Activated CD8-positive, alpha-beta T cell treated with anti-CD3 and anti-CD28 coated beads for 36 hours (primary cell): ENCODE measurements around the gene AJAP1. TPM values are rescaled to one million over a fixed set of nuclear protein-coding genes. Genes with fewer than 3 reads are reported as not detected.

Source experiments
- ATAC-seq: fragments of 200-7000 bp; cut with Tn5 transposase; one replicate; pipeline ENCODE4 v1.10.0; 2021; ENCODE audit warnings: mild to moderate bottlenecking, moderate library complexity
- CTCF ChIA-PET: fragments of 350-600 bp; sonication (Branson Sonifier 250); formaldehyde crosslinking; loops from one replicate; lab custom pipeline; 2021; ENCODE audit warnings: antibody characterized with exemption; lab: Charles Lee
- POLR2A ChIA-PET: fragments of 350-600 bp; sonication (Branson Sonifier 250); formaldehyde crosslinking; loops from one replicate; lab custom pipeline; 2021; ENCODE audit warnings: antibody characterized with exemption; lab: Charles Lee
- DNase-seq: peaks from one replicate; pipeline ENCODE4 v3.0.0-alpha.2; 2020
- H3K27ac Mint-ChIP-seq: one replicate; pipeline ENCODE4 v1.8.0; 2021; ENCODE audit warnings: mild to moderate bottlenecking, mixed read lengths
- H3K27me3 Mint-ChIP-seq: one replicate; pipeline ENCODE4 v1.8.0; 2021; ENCODE audit warnings: mixed read lengths
- H3K36me3 Mint-ChIP-seq: one replicate; pipeline ENCODE4 v1.8.0; 2021; ENCODE audit warnings: low read depth, mixed read lengths
- H3K4me1 Mint-ChIP-seq: one replicate; pipeline ENCODE4 v1.8.0; 2021; ENCODE audit warnings: low read depth, mixed read lengths
- H3K4me3 Mint-ChIP-seq: one replicate; pipeline ENCODE4 v1.8.0; 2021; ENCODE audit warnings: mild to moderate bottlenecking, moderate library complexity, mixed read lengths
- H3K9me3 Mint-ChIP-seq: one replicate; pipeline ENCODE4 v1.8.0; 2021; ENCODE audit warnings: mixed read lengths
- intact Hi-C: fragments of 100-400 bp; cut with micrococcal nuclease; formaldehyde crosslinking; loops from one replicate; pipeline ENCODE4 v1.10.0; 2022
- total RNA-seq, 2 experiments: library from RNA; stranded (reverse); gene quantifications; one replicate each; pipeline ENCODE4 v1.2.3, GENCODE V29; 2021
- TF ChIP-seq, protein P1 (sequence below): fragments of 200-600 bp; IDR thresholded peaks from one replicate; pipeline ENCODE4 v1.8.0; 2022; ENCODE audit warnings: antibody characterized with exemption, mild to moderate bottlenecking

The AJAP1 gene
- total RNA-seq, 2 experiments from 2014 or later: 0.65 to 0.78 TPM

DNA sequence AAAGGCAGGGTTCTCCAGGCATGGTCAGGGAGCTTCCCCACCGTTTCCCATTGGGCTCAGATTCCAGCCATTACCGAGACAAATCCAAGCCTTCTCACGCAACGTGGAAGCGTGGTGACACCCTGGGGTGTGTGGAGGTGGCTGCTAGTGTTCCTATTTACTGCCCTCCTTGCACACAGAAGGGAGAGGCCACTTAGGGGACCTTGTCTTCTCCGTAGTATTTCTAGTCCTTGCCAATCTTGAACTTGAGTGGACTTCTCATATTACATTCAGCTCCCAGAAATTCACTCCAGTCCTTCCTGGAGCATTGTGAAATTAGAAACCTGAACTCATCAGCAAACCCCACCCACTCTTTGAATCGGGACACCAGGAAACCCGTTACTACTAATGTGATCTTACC lies 131.6 kb downstream of the AJAP1 start:
- Mint-ChIP-seq H3K4me1 (no peaks in the 10 kb centered on the region), H3K36me3 (no peaks in the 10 kb centered on the region), H3K9me3 (no peaks in the 10 kb centered on the region), H3K4me3 (no peak overlapping the region), H3K27me3 (peaks cover 6% of the 10 kb centered on the region), H3K27ac (no peak overlapping the region)
- DNase-seq (no peak), ATAC-seq (no peak)
- TF ChIP-seq, protein P1, sequence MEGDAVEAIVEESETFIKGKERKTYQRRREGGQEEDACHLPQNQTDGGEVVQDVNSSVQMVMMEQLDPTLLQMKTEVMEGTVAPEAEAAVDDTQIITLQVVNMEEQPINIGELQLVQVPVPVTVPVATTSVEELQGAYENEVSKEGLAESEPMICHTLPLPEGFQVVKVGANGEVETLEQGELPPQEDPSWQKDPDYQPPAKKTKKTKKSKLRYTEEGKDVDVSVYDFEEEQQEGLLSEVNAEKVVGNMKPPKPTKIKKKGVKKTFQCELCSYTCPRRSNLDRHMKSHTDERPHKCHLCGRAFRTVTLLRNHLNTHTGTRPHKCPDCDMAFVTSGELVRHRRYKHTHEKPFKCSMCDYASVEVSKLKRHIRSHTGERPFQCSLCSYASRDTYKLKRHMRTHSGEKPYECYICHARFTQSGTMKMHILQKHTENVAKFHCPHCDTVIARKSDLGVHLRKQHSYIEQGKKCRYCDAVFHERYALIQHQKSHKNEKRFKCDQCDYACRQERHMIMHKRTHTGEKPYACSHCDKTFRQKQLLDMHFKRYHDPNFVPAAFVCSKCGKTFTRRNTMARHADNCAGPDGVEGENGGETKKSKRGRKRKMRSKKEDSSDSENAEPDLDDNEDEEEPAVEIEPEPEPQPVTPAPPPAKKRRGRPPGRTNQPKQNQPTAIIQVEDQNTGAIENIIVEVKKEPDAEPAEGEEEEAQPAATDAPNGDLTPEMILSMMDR: no peak
- intact Hi-C loops: no loop called here
- POLR2A ChIA-PET: no interaction called here
- CTCF ChIA-PET: no interaction called here

DNA sequence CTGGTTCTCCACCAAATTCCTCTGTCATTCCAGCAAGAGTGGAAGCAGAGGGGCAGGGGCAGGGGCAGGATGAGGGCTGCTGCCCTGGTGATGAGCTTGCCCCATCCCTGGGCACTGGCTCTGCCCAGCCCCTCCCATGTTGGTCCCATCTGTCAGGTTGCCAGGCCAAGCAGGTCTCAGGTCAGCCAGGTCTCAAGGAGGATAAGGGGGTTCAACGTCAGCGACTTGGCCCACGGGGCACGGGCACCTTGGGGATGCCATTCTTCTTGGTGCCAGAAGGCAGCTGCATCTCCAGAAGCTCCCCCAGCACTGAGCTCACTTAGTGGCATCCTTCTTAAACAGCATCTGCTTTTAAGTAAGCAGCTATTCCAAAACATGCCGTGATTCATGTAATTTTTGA lies 133.1 kb downstream of the AJAP1 start:
- Mint-ChIP-seq H3K4me1 (no peaks in the 10 kb centered on the region), H3K27ac (no peak overlapping the region), H3K36me3 (no peaks in the 10 kb centered on the region), H3K4me3 (no peak overlapping the region), H3K27me3 (peaks cover 6% of the 10 kb centered on the region), H3K9me3 (no peaks in the 10 kb centered on the region)
- ChIA-PET POLR2A (no interaction called here), CTCF (no interaction called here)
- intact Hi-C loops: no loop called here
- DNase-seq (no peak), ATAC-seq (no peak)
- TF ChIP-seq, protein P1: no peak

DNA sequence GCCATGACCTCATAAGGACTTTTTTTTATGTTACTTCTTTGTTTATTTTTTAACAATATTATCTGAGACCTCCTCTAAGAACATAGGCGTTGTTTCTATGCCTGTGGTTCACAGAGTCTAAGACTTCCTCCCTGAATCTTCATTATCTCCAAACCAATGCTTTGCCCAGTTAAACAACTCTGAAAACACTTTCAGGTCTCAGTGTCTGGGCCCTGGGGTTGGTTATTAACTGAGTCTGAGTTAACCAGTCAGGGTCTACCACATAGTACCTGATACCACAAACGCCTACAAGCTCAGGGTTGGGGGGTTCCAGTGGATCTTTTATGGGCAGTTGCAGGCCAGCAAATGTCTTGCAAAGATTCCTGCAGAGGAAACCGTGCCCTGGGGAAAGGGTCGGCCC lies 138.2 kb downstream of the AJAP1 start:
- intact Hi-C loops: no loop called here
- TF ChIP-seq, protein P1: no peak
- no peaks in the 10 kb centered on the region for H3K9me3 Mint-ChIP-seq
- ATAC-seq: no peak
- peaks cover 6% of the 10 kb centered on the region for H3K27me3 Mint-ChIP-seq
- no peak for DNase-seq
- H3K4me3 Mint-ChIP-seq: no peak overlapping the region
- CTCF ChIA-PET: no interaction called here
- no peaks in the 10 kb centered on the region for H3K36me3 Mint-ChIP-seq
- H3K27ac Mint-ChIP-seq: no peak overlapping the region
- POLR2A ChIA-PET: no interaction called here
- peaks cover 5% of the 10 kb centered on the region for H3K4me1 Mint-ChIP-seq

DNA sequence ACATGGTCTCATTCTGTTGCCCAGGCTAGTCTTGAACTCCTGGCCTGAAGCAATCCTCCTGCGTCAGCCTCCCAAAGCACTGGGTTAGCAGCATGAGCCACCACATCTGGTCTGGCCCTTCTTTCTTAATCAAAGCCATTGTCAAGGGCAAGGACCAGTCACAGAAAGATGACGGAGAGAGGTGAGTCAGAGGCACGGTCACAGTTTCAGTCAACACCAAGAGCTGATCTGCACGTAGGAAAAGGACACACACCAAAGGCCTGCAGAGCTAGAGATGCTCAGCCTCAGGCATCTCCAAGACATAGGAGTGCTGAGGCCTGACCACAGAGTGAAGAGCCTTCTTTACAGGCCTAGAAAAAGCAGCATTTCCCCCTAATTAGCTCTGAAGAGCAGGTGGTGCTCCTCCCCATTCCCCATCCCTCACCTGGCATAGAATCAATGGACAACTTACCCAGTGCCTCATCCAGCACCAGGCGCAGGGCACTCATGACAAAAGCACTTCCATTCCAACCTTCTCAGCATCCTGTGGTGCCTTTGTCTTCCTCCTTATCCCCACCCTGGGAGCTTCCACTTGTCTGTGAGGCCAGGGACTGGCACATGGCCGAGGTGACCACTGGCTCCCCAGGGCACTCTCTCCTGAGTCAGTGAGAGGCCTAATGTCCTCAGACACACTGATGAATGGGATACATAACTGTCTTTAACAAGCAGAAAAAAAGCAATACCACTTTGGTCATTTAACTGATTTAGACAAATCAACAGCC lies 139.8 kb downstream of the AJAP1 start:
- no peaks in the 10 kb centered on the region for H3K36me3 Mint-ChIP-seq
- POLR2A ChIA-PET: no interaction called here
- intact Hi-C loops: no loop called here
- peaks cover 5% of the 10 kb centered on the region for H3K4me1 Mint-ChIP-seq
- H3K27ac Mint-ChIP-seq: no peak overlapping the region
- ATAC-seq (no peak), DNase-seq (no peak)
- CTCF ChIA-PET: no interaction called here
- TF ChIP-seq, protein P1: no peak
- no peak overlapping the region for H3K4me3 Mint-ChIP-seq
- no peaks in the 10 kb centered on the region for H3K9me3 Mint-ChIP-seq
- H3K27me3 Mint-ChIP-seq: peaks cover under 1% of the 10 kb centered on the region

DNA sequence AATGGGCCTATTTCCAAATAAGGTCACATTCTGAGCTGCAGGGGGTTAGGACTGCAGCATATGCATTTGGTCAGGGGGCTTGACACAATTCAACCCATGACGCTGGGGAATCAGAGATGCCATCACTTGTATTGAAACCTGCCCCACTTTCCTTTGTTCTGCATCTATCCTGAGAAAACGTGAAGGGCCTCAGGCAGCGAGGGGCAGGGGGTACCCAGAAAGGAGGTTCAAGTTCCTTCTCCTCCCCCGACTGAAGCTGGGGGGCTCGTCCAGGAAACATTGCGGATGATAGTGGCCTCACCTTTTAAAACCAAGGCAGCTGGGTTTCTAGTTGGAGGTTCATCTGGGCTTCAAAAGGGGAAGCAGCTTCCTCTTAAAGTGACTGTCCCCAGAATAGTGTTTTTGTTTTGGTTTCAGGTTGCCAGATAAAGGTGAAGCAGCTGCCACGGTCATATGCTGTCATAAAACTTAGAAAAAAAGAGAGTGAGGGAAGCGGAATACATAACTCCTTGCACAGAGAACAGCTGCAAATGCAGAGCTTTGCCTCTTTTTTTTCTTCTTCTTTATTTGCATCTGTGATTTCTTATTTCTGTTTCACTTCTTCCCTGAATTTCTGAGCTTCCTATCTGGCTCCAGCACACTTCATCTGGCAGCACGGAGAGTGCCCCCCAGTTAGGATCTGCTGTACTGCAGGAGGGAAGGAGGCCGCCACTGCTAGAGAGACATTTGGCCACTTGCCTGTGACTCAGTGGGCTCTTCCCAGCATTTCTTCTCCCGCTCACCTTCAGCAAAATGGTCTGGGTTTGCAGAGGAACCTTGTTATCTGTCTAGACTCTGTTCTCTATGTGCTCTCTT lies 142.0 kb downstream of the AJAP1 start:
- TF ChIP-seq, protein P1: no peak
- H3K36me3 Mint-ChIP-seq: no peaks in the 10 kb centered on the region
- no peaks in the 10 kb centered on the region for H3K9me3 Mint-ChIP-seq
- POLR2A ChIA-PET: no interaction called here
- no peak overlapping the region for H3K4me3 Mint-ChIP-seq
- no peak for DNase-seq
- H3K27ac Mint-ChIP-seq: no peak overlapping the region
- CTCF ChIA-PET: interaction anchor here (0.9 kb wide), 2 partner anchors 10 to 41 kb away, joined by 3 read pairs; no protein-coding TSS in a partner anchor
- no peak for ATAC-seq
- peaks cover 5% of the 10 kb centered on the region for H3K27me3 Mint-ChIP-seq
- peaks cover 5% of the 10 kb centered on the region for H3K4me1 Mint-ChIP-seq
- intact Hi-C loops: no loop called here
